ENCODE results near the gene GNG2. TPM values are rescaled to one million over a fixed set of nuclear protein-coding genes. Genes with fewer than 3 reads are reported as not detected.

The GNG2 gene
- total and polyA plus RNA-seq, 2 of the 8 experiments (the other 6 are each of a cell fraction or from before 2014, with no cell fraction given) = 8.2 to 17.9 TPM

DNA sequence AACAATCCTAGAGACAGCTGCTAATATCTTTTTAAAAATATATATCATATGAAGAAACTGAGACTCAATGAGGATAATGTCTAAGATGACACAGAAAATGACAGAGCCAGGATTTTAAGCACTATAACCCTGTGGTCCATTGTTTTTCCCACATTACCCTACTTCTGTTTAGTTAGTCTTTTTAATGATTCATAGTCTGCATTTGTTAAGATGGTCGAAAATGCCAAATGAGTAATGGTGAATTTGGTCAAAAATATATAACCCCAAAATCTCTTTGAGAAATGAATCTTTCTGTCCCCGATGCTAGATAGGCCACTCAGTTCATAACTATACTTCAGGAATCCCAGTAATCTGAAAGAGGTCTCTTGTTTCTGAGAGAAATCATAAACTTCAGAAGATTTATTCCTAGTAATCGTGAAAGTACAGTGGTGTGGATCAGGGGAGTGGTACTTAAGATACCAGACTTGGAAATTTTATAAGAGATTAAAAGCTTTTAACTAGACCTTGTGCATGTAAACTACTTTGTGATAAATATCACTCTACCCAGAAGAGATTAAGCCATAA is 139.7 kb downstream of the GNG2 start (continued):
- TF ChIP-seq GTF2F1 (IDR thresholded peaks at IDR 0.05; ENCODE audit: borderline replicate concordance, low read depth, low read length) = no peak
- TF ChIP-seq, protein P1, sequence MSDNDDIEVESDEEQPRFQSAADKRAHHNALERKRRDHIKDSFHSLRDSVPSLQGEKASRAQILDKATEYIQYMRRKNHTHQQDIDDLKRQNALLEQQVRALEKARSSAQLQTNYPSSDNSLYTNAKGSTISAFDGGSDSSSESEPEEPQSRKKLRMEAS (IDR thresholded peaks at IDR 0.05) = no peak
- no peak for TF ChIP-seq SP2 (IDR thresholded peaks at IDR 0.05; ENCODE audit: low read length)
- TF ChIP-seq CBX8 (IDR thresholded peaks at IDR 0.05; ENCODE audit: borderline replicate concordance, low read depth, low read length) = no peak
- TF ChIP-seq SAP30 (IDR thresholded peaks at IDR 0.05; ENCODE audit: insufficient read depth, insufficient replicate concordance, low read length) = no peak
- TF ChIP-seq BCL11A (IDR thresholded peaks at IDR 0.05; ENCODE audit: low read depth in 2 of 2, low read length in 2 of 2) = no peak
- no peak for TF ChIP-seq POU5F1 (IDR thresholded peaks at IDR 0.05; ENCODE audit: low read depth, low read length)
- TF ChIP-seq, protein P2, sequence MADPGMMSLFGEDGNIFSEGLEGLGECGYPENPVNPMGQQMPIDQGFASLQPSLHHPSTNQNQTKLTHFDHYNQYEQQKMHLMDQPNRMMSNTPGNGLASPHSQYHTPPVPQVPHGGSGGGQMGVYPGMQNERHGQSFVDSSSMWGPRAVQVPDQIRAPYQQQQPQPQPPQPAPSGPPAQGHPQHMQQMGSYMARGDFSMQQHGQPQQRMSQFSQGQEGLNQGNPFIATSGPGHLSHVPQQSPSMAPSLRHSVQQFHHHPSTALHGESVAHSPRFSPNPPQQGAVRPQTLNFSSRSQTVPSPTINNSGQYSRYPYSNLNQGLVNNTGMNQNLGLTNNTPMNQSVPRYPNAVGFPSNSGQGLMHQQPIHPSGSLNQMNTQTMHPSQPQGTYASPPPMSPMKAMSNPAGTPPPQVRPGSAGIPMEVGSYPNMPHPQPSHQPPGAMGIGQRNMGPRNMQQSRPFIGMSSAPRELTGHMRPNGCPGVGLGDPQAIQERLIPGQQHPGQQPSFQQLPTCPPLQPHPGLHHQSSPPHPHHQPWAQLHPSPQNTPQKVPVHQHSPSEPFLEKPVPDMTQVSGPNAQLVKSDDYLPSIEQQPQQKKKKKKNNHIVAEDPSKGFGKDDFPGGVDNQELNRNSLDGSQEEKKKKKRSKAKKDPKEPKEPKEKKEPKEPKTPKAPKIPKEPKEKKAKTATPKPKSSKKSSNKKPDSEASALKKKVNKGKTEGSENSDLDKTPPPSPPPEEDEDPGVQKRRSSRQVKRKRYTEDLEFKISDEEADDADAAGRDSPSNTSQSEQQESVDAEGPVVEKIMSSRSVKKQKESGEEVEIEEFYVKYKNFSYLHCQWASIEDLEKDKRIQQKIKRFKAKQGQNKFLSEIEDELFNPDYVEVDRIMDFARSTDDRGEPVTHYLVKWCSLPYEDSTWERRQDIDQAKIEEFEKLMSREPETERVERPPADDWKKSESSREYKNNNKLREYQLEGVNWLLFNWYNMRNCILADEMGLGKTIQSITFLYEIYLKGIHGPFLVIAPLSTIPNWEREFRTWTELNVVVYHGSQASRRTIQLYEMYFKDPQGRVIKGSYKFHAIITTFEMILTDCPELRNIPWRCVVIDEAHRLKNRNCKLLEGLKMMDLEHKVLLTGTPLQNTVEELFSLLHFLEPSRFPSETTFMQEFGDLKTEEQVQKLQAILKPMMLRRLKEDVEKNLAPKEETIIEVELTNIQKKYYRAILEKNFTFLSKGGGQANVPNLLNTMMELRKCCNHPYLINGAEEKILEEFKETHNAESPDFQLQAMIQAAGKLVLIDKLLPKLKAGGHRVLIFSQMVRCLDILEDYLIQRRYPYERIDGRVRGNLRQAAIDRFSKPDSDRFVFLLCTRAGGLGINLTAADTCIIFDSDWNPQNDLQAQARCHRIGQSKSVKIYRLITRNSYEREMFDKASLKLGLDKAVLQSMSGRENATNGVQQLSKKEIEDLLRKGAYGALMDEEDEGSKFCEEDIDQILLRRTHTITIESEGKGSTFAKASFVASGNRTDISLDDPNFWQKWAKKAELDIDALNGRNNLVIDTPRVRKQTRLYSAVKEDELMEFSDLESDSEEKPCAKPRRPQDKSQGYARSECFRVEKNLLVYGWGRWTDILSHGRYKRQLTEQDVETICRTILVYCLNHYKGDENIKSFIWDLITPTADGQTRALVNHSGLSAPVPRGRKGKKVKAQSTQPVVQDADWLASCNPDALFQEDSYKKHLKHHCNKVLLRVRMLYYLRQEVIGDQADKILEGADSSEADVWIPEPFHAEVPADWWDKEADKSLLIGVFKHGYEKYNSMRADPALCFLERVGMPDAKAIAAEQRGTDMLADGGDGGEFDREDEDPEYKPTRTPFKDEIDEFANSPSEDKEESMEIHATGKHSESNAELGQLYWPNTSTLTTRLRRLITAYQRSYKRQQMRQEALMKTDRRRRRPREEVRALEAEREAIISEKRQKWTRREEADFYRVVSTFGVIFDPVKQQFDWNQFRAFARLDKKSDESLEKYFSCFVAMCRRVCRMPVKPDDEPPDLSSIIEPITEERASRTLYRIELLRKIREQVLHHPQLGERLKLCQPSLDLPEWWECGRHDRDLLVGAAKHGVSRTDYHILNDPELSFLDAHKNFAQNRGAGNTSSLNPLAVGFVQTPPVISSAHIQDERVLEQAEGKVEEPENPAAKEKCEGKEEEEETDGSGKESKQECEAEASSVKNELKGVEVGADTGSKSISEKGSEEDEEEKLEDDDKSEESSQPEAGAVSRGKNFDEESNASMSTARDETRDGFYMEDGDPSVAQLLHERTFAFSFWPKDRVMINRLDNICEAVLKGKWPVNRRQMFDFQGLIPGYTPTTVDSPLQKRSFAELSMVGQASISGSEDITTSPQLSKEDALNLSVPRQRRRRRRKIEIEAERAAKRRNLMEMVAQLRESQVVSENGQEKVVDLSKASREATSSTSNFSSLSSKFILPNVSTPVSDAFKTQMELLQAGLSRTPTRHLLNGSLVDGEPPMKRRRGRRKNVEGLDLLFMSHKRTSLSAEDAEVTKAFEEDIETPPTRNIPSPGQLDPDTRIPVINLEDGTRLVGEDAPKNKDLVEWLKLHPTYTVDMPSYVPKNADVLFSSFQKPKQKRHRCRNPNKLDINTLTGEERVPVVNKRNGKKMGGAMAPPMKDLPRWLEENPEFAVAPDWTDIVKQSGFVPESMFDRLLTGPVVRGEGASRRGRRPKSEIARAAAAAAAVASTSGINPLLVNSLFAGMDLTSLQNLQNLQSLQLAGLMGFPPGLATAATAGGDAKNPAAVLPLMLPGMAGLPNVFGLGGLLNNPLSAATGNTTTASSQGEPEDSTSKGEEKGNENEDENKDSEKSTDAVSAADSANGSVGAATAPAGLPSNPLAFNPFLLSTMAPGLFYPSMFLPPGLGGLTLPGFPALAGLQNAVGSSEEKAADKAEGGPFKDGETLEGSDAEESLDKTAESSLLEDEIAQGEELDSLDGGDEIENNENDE (IDR thresholded peaks at IDR 0.05; ENCODE audit: insufficient replicate concordance, low read length) = no peak
- no peak for TF ChIP-seq HDAC6 (IDR thresholded peaks at IDR 0.05; ENCODE audit: low read depth, low read length)
